GM12892 (cell line): Measurements from ENCODE around the gene MANBA.
"Not testable (repeated sequence)": the region's sequence is repeated elsewhere in the genome, so short reads cannot be mapped to it uniquely, and the experiment has no call there.

Source experiments
- DNase-seq: peaks from one replicate; pipeline ENCODE4 v3.0.0; 2011; ENCODE audit not compliant: insufficient read length
- FAIRE-seq: peaks from 2 replicates; lab custom pipeline; 2011; peaks lifted over from hg19 to GRCh38; lab: Jason Lieb, UNC
- POLR2A ChIP-seq: IDR thresholded peaks from 2 replicates; pipeline ENCODE4 v1.6.1; 2011; ENCODE audit warnings: low read depth, low read length, control low read depth
- POLR2AphosphoS5 ChIP-seq: IDR thresholded peaks from 2 replicates; pipeline ENCODE4 v1.6.1; 2011; ENCODE audit warnings: low read depth, low read length, control low read depth
- TAF1 ChIP-seq: IDR thresholded peaks from 2 replicates; pipeline ENCODE4 v1.6.1; 2011; ENCODE audit warnings: low read depth, mild to moderate bottlenecking, control low read depth, low read length, borderline replicate concordance

The MANBA gene

GRCh38 chr4:102761296-102761701, 531 bp upstream of the MANBA start:
- FAIRE-seq (no peak), DNase-seq (peak; percentile 25)
- TF ChIP-seq POLR2A (no peak), TAF1 (no peak), POLR2AphosphoS5 (no peak)

GRCh38 chr4:102759831-102760644, 730 bp downstream of the MANBA start:
- DNase-seq (no peak), FAIRE-seq (peak; percentile 94)
- TF ChIP-seq POLR2AphosphoS5 (no peak), TAF1 (no peak), POLR2A (no peak)

GRCh38 chr4:102758241-102759160, 2.3 kb downstream of the MANBA start:
- FAIRE-seq: no peak
- DNase-seq: no peak
- TF ChIP-seq POLR2AphosphoS5 (no peak), TAF1 (no peak), POLR2A (no peak)

GRCh38 chr4:102757681-102758080, 3.1 kb downstream of the MANBA start:
- TF ChIP-seq TAF1 (no peak), POLR2AphosphoS5 (no peak), POLR2A (no peak)
- FAIRE-seq (no peak), DNase-seq (no peak)

GRCh38 chr4:102754044-102754443, 6.7 kb downstream of the MANBA start:
- TF ChIP-seq POLR2AphosphoS5 (no peak), POLR2A (no peak), TAF1 (no peak)
- no peak for DNase-seq
- FAIRE-seq: no peak

- FAIRE-seq: no peak
- no peak for TF ChIP-seq POLR2A
- TF ChIP-seq TAF1: no peak
- no peak for TF ChIP-seq POLR2AphosphoS5
- DNase-seq: no peak
Measured at GRCh38 chr4:102751941-102752340, 8.8 kb downstream of the MANBA start.

- not testable (repeated sequence) for FAIRE-seq, DNase-seq
Measured at GRCh38 chr4:102743352-102743751, 17.4 kb downstream of the MANBA start.

- DNase-seq, FAIRE-seq: not testable (repeated sequence)
Measured at GRCh38 chr4:102738802-102739201, 22.0 kb downstream of the MANBA start.

GRCh38 chr4:102736636-102737549, 23.9 kb downstream of the MANBA start:
- TF ChIP-seq POLR2A: no peak
- no peak for TF ChIP-seq POLR2AphosphoS5
- TF ChIP-seq TAF1: no peak

GRCh38 chr4:102735582-102735981, 25.2 kb downstream of the MANBA start:
- FAIRE-seq (no peak), DNase-seq (no peak)

More at GRCh38 chr4:102736636-102737549, 23.9 kb downstream of the MANBA start:
- FAIRE-seq: no peak
- DNase-seq: no peak

More at GRCh38 chr4:102735582-102735981, 25.2 kb downstream of the MANBA start:
- TF ChIP-seq POLR2AphosphoS5 (no peak), TAF1 (no peak), POLR2A (no peak)
